DND-41 (cell line): ENCODE results near the gene GTF3C2.

Experiments
- EZH2 ChIP-seq: IDR thresholded peaks from 3 replicates; pipeline ENCODE4 v1.6.1; 2012; ENCODE audit warnings: borderline replicate concordance, low read depth, mild to moderate bottlenecking, moderate library complexity, low read length, inconsistent platforms; ENCODE audit not compliant: severe bottlenecking
- TF ChIP-seq, protein P1 (sequence below): IDR thresholded peaks from 2 replicates; pipeline ENCODE4 v1.5.1; 2012; ENCODE audit warnings: borderline replicate concordance, low read length, moderate library complexity, mild to moderate bottlenecking; ENCODE audit not compliant: poor library complexity, severe bottlenecking; ENCODE audit errors: extremely low read depth

DNA sequence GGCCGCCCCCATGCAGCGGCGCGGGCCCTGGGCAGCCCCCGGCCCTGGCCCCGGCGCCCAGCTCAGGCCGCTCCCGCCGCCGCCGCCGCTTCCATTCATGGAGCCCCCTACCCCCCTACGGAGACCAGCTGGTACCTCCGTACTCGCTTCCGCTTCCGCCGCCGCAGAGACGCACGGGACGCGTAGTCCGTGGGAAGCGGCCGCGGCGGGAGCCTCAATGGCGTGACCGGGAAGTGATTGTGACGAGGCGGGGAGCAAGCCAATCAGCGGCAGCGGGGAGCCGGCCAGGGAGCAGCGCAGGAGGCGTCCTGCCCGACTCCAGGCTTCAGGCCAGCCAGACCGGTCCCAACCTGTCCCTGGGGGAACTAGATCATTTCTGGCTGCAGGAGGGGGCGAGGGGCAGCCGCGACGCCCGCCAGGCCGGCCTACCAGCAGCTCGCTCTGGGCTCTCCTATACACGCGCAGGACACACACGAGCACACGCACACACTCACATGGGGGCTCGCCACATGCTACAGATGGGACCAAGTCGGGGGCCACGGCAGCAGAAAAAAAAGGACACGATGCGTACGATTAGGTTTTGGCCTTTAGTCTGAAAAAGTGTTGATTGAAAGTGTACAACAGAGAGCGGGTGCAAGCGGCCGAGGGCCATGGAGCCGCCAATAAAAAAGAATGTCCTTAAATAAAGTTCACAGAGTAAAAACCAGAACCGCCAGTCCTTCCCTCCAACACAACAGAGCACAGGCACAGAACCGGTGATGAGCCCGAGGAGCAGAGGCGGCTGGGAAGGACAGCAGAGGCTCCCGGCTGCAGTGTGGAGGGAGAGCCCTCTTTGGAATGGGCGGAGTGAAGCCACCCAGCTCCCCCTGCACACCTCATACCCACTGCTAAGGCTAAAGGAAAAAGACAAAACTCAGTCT, 24.3 kb upstream of the GTF3C2 start, which contains the start of gene ZNF513:
- TF ChIP-seq, protein P1, sequence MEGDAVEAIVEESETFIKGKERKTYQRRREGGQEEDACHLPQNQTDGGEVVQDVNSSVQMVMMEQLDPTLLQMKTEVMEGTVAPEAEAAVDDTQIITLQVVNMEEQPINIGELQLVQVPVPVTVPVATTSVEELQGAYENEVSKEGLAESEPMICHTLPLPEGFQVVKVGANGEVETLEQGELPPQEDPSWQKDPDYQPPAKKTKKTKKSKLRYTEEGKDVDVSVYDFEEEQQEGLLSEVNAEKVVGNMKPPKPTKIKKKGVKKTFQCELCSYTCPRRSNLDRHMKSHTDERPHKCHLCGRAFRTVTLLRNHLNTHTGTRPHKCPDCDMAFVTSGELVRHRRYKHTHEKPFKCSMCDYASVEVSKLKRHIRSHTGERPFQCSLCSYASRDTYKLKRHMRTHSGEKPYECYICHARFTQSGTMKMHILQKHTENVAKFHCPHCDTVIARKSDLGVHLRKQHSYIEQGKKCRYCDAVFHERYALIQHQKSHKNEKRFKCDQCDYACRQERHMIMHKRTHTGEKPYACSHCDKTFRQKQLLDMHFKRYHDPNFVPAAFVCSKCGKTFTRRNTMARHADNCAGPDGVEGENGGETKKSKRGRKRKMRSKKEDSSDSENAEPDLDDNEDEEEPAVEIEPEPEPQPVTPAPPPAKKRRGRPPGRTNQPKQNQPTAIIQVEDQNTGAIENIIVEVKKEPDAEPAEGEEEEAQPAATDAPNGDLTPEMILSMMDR = no peak
- TF ChIP-seq EZH2 = no peak
